Upper lobe of left lung (tissue), 4 donors: Measurements from ENCODE around the gene MINDY4B.

ENCODE experiments used
- EP300 ChIP-seq, 4 donors: sonication (generic); formaldehyde crosslinking; IDR thresholded peaks; one replicate each; pipeline ENCODE4 v1.5.1; 2017; ENCODE audit warnings: antibody characterized with exemption in 4 of 4, control low read depth in 2 of 4
- TF ChIP-seq, protein P1 (sequence below), 6 experiments: fragments of 450-650 bp in 4 of 6; fragments of 200-600 bp in 2 of 6; sonication (generic) in 2 of 6; IDR thresholded peaks; one replicate each; pipeline ENCODE4 v1.5.1; 2016 to 2019; ENCODE audit warnings: antibody characterized with exemption in 6 of 6

DNA sequence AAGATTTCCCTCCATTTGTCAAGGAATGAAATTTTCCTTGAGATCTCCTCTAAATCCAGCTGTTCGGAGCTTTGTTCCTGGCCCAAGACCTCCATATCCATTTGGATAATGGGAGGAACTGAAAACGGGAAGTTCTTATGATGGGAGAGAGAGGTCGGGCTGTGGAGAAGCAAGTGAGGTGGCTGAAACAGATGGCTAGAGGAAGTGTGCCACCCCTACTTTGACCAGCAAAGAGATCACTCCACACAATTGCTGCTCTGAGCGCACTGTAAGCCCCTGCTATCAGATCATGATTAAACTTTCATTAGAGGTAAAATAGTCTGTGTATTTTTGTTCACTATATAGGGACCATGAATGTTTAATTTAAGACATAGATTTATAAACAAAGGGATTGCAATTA is at the start of gene MINDY4B:
- TF ChIP-seq, protein P1, sequence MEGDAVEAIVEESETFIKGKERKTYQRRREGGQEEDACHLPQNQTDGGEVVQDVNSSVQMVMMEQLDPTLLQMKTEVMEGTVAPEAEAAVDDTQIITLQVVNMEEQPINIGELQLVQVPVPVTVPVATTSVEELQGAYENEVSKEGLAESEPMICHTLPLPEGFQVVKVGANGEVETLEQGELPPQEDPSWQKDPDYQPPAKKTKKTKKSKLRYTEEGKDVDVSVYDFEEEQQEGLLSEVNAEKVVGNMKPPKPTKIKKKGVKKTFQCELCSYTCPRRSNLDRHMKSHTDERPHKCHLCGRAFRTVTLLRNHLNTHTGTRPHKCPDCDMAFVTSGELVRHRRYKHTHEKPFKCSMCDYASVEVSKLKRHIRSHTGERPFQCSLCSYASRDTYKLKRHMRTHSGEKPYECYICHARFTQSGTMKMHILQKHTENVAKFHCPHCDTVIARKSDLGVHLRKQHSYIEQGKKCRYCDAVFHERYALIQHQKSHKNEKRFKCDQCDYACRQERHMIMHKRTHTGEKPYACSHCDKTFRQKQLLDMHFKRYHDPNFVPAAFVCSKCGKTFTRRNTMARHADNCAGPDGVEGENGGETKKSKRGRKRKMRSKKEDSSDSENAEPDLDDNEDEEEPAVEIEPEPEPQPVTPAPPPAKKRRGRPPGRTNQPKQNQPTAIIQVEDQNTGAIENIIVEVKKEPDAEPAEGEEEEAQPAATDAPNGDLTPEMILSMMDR (IDR thresholded peaks at IDR 0.05): no peak
- TF ChIP-seq EP300 (IDR thresholded peaks at IDR 0.05): no peak
